Stimulated activated naive CD8-positive, alpha-beta T cell treated with anti-CD3 and anti-CD28 coated beads, Interleukin-15, Interleukin-2, amounts not matched to agents 100 U/mL and 50 U/mL, for 24 hours (primary cell): ENCODE measurements around the gene MYOG.

ENCODE experiments used
- ATAC-seq: fragments of 150-1000 bp; cut with Tn5 transposase; one replicate; pipeline ENCODE4 v1.10.0; 2021
- DNase-seq: peaks from one replicate; pipeline ENCODE4 v3.0.0; 2021

The MYOG gene

DNA sequence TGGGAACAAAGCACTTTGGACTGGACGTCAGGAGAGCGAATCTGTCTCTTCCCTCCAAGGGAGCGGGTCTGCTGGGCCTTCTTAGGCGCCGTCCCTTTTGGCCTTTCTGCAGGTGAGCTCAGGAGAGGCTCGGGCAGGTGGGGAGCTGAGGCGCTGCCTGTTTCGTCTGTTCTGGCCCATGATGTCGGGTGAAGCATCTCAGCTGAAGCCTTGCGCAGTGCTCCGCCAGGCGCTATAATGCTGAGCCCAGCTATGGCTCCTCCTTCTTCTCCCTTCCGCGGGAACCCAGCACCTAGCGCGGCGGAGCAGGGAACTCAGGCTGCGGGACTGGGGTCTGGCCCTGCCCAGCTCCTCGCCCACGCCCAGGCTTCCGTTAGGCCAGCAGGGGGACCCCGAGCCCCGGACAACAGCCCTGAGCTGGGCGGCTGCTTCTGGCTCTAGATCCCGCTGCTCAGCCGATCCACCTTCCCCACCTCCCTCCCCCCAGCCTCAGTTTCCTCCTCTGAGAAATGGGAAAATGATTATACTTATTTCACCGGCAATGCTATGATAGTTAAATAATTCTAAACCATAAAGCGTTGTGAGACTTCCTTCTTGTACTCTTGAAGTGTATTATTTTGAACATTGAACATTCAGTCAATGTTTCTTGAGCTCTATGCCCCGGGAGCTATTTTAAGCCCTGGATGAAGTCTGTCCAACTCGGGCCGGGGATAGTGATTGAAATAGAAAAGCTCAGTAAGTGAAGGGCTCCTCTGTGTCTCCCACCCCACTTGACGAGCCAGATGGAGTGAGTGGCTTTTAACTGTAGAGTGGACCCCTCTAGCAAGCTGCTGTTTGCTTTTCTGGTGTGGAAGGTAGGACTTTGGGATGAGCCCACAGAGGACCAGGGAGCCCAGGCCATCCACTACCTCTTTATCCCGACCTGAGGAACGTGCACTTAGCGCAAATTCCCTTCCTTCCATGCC is 32.1 kb upstream of the MYOG start:
- peak; percentile 64 for DNase-seq
- no peak for ATAC-seq

DNA sequence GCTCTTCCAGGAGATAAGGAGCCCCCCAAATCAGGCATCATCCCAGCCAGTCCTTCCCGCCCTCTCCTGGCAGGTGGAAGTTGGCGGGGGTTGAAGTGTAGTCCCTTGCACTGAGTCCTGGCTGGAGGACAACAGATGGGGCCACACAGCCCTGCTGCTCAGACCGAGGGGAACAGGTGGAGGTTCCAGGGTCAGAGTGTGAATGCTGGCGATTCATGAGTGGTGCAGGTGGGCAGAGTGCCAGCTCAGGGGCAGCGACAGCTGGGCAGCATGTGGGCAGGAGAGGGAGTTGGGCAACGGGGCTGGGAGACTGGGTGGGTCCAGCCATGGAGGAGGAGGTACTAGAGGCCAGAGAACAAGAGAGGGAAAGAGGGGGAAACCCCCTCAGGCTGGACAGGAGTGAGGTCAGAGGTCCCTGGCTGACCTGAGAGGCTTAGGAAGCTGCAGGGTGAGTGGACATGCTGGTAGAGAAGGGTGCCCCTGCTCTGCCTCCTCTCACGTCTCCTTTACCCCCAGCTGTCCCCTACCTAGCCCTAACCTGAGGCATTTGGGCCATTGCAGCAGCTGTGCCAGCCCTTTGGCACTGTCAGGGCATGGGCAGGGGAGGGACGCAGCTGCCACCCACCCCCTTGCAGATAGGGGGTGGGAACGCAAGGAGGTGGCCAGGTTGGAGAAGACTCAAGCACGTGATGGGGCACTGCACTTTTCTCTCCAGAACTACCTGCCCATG is 30.4 kb upstream of the MYOG start:
- no peak for ATAC-seq
- DNase-seq, result no peak

DNA sequence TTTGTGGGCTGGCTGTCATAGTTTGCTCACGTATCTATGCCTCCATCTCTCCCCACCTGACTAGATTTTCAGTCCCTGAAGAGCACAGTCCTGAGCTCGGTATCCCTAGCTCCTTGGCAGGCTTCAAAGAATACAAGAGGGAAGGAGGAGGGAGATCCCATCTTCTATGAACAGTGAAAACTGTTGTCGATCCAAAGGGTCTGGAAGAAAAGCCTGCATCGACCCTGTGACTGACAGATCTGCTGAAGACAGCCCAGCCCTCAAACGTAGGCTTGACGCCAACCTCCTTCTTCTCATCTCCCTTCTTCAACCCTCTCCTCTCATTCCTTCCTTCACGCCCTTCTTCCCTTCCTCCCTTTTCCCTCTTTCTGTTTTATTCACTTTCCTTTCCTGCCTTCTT is 28.4 kb upstream of the MYOG start:
- no peak for DNase-seq
- no peak for ATAC-seq

DNA sequence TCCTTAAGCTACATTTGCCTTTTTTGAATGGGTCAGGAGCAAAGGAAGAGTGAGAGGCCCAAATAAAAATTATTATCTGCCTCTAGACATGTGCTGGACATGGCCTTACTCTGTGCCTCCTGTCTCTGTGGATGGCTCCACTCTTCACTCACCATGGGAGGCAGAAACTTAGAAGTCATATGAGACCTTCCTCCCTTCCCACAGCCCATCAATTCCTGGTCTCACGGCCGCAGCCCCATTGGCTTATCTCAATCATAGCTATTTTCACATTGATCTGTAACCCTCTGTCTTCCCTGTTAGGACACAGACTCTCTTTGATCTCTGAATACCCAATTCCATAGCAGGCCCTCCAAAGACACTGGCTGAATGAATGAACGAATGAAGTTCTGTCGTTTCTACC is 27.5 kb upstream of the MYOG start:
- no peak for DNase-seq
- ATAC-seq, result no peak

DNA sequence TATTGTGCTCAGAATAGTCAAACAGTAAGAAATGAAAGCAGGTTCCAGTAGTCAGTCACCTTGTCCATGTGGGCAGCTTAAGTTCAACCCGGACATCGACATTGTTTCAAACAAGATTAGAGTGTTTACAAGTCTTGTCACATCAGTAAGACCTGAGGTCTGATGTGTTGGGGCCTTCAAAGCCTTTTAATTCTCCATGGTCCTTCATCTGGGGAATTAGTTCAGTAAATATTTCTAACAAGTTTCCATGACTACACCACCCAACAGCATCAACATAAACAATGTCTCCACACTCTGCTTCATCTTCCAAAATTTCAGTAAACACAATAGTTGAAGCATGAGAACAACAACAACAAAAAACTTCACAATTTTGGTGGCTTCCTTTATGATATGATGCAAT is 26.7 kb upstream of the MYOG start:
- DNase-seq, result no peak
- no peak for ATAC-seq

DNA sequence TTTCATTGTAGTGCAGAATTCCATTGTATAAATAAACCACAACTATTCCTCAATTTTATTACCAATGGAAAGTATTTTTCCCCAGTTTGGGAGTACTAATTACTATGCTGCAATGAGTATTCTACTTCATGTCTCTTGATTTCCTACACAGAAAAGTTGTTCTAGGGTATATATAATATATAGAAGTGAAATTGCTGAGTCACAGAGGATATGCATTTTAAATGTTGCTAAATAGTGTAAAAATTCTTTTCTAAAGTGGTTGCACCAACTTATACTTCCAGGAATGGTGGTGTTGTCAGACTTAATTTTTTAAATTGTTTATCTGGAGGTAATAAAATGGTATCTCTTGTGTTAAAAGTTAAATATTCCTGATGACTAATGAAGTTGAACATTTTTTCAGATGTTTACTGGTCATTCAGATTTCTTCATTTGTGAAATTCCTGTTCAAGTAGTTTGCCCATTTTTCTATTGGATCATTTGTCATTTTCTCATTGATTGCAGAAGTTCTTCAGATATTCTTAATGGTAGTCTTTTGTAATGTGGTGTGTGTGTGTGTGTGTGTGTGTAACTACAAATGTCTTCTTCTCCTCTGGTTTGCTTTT is 19.1 kb upstream of the MYOG start:
- DNase-seq (no peak), ATAC-seq (no peak)

DNA sequence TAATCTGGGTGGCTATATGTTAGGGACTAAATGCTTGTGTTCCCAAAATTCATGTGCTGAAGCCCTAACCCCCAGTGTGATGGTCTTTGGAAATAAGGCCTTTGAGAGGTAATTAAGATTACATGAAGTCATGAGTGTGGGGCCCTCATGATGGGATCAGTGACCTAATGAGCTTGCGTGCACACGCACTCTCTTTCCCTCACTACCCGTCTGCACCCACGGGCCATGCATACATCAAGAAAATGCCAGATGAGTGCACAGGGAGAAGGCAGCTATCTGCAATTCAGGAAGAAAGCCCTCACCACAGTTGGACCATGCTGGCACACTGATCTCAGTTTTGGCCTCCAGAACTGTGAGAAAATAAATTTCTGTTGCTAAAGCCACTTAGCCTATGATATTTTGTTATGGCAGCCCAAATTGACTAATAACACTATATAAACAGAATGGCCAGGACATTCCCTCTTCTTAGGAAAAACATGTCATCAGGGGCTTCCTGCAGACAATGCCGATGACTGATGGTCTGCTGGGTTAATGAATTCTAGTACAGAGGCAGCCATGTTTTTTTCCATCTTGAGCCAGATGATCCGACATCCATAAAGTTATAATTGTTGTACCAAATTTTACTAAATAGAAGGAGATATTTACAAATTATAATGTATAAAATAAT is 18.1 kb upstream of the MYOG start:
- ATAC-seq, result no peak
- DNase-seq, result no peak

DNA sequence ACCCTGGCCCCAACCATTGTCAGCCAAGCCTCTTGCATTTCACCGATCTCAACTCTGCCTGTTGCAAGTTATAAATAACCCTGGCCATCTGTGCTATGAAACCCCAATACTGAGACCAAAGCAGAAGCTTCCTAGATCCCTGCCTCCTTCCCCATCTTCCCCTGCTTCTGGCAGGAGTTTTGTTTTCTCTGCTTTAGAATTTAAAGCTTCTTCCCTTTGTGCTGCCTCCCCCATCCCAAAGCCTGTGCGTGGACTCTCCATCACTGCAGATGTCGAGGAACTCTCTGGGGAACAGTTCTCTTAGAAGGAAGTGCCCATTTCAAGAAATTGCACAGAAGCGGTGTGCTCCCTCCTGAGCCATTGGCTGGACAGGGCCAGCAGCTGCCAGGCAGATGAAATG is 17.4 kb upstream of the MYOG start:
- ATAC-seq (no peak), DNase-seq (no peak)

DNA sequence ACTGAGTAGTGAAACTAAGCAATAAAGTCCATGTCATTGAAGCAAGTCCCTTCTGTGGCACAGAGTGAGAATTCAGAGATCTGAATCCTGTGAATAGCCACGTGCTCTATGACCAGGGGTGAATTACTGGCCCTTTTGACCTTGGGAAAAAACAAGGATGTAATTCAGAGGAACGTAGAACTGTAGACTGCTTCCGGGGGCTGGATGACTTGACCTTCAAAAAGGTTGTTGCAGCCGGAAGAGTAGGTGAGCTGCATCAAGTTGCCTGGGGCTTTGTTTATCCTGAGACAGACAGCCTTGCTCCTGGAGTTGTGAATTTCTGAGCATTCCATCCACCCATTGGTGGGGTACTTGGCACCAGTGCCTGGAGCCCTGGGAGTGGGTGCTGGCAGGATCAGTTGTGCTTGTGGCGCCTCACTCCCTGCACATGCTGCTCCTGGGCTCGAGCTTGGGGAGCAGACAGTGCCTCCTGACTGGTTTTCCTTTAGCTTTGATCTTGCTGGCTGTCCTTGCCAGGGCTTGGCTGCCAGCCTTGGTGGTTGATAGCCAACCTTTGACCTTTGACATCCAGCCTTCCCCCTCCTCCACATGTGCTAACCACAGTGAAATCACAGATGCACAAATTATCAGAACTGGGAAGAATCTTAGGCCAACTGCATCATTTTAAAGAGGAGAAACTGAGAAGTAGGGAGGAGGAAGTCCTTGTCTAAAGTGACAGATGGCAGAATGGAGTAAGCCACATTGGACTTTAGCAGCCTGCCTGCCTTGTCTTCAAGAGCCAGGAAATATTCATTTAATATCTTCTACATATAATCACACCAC is 16.2 kb upstream of the MYOG start:
- DNase-seq (no peak), ATAC-seq (no peak)

DNA sequence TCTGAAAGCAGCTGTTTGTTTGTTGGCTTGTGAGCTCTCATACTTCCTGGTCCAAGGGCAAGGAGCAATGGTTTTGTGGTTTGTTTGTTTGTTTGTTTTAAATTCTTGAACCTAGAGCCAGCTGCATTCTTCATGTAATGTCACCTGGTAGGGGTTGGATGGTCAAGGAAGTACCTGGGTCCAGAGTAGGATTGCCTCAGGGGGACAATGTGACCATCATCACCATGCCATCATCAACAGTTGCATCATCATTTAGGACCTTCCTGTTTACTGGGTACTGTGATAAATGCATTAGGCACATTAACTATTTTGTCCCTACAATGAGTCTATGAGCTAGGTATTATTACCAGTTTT is 14.7 kb upstream of the MYOG start:
- ATAC-seq (no peak), DNase-seq (no peak)

DNA sequence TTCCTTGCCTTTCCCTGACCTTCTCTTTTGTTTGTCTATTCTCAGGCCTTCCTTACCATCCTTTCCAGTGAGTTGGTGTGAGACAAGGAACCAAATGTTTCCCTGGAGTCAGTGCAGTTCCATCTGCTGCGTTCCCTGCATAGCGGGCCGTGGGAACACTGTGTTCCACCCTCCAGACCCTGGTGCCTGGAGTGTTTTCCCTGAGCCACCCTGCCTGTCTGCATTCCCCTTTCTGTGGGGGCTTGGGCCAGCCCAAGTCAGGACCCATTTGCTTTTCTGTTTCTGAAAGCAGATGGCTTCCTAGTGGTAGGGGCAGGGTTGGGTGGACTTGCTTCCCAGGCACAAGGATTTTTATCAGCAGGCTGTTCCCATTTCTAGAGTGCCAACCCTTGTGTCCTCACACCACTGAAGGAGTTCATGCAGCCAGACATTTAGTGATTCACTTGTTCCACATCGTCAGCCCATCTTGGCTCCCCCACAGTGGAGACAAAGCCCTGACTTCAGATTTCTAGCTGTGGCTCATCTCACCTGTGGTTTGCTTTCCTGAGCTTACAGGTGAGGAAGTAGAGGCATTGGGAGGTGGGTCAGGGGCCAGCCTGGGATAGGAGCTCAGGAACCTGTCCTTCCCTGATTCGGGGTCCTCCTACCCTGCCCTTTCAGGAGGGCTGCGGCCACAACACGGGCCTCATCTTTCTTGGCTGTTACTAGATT is 14.1 kb upstream of the MYOG start:
- no peak for ATAC-seq
- no peak for DNase-seq

DNA sequence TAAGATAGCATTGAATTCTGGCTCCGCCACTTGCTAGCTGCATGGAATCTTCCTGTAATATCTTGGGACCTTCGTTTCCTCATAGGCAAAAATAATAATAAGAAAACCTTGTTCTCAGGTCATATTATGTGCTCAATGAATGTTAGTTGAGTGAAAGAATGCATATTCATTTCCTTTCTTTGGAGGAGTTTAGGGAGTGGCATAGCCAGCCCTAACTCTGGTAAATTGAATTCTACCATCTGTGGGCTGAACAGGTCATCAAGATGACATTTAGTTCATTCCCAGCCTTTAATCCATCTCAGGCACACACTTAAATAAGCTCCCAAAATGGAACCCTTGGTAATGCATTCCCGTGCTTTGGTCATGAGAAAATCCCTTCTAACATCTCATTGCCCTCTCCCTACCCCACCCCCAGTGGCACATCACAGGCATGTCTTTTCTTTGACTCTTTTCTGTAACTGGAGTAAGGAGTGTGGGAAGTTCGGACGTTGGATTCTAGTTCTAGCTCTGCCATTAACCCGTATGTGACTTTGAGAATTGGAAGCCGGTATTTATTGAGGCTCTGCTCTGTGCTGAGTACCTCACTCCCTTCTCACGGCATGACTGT is 13.2 kb upstream of the MYOG start:
- DNase-seq (no peak), ATAC-seq (no peak)

DNA sequence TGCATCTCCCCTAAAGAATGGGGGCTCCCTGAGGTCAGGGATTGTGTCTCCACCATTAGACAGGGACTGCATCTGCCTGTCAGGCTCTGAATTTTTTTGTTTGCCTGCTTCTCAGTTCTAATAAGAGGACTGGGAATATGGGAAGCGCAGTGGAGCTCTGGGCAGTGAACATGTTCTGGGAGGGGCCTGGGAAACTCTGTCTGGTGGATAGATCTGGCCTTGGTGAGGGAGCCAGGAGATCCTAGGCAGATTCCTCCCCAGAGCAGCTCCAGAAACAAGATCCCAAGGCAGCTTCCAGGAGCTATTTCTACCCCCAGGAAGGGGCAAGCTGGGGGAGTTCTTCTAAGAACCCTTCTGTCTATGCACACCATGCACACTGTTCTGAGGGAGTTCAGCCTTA is 12.6 kb upstream of the MYOG start:
- no peak for ATAC-seq
- DNase-seq, result no peak

DNA sequence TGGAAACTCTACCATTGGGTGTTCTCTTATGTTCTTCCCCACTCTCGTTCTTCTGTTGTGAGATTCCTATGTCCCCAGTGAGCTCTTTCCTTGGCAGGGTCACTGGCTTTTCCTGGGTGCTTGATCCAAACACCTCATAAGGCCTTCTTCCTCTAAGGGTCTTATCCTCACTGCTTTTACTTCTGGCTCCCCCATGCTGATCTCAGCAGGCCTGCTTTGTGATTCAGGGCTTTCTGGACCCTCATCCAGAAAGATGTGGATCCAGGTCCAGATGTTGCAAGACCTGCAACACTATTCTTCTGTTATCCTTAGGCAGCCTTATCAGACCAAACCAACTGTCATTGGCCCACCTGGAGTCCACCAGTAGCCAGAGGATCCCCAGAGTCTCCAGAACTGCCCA is 11.2 kb upstream of the MYOG start:
- ATAC-seq (no peak), DNase-seq (no peak)

DNA sequence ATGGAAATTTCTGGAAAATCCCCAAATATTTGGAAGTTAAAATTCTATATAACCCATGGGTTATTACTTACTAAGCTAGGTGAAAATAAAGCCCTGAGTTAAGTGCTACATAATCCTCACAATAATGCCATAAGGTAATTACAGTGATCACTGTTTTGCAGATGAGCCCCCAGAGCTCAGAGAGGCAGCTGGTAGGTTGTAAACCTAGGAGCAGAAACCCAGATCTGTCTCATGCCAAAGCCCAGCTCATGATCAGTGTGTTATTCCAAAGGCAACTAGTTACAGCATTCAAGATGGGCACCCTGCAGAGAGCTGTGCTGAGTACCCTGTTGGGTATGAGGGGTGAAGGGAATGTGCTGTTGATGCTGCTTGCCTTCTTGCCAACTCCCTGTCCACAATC is 10.8 kb upstream of the MYOG start:
- ATAC-seq (no peak), DNase-seq (no peak)

DNA sequence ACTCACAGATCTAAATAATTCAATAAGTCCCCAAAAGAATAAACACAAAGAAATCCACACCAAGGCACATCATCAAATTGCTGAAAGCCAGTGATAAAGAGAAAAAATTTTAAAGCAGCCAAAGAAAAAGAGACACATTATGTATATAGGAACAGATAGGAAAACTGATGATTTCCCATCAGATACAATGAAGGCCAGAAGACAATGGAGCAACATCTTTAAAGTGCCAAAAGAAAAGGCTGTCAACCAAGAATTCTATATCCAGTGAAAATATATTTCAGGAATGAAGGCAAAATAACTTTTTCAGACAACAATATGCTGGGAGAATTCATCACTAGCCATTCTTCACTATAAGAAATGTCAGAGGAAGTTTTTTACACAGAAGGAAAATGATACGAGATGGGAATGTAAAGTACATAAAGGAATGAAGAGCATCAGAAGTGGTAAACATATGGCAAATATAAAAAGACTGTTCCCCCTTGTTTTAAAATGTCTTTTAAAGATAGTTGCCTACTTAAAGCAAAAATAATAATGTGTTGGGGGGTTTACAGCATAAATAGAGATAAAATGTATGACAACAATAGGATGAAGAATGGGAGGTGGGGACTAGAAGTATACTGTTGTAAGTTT is 9.4 kb upstream of the MYOG start:
- DNase-seq, result no peak
- ATAC-seq, result no peak

DNA sequence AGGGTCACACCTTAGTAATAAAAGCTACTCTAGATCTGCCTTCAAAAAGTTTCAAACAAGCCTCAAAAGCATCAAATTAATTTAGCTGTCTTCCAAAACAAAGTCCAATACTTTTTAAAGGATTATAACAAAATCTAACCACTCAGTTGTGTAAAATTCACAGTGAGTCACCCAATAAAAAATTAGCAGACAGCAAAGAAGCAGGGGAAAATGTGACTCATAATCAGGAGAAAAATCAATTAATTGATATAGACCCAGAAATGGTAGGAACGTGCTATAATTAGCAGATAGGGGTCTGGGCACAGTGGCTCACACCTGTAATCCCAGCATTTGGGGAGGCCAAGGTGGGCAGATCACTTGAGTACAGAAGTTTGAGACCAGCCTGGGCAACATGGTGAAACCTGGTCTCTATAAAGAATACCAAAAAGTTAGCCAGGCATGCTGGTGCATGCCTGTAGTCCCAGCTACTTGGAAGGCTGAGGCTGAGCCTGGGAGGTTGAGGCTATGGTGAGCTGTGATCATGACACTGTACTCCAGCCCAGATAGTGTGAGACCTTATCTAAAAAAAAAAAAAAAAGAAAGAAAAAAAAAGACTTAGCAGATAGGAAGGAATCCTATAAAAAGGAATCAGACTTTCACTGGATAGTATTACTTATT is 8.1 kb upstream of the MYOG start:
- ATAC-seq (no peak), DNase-seq (no peak)

DNA sequence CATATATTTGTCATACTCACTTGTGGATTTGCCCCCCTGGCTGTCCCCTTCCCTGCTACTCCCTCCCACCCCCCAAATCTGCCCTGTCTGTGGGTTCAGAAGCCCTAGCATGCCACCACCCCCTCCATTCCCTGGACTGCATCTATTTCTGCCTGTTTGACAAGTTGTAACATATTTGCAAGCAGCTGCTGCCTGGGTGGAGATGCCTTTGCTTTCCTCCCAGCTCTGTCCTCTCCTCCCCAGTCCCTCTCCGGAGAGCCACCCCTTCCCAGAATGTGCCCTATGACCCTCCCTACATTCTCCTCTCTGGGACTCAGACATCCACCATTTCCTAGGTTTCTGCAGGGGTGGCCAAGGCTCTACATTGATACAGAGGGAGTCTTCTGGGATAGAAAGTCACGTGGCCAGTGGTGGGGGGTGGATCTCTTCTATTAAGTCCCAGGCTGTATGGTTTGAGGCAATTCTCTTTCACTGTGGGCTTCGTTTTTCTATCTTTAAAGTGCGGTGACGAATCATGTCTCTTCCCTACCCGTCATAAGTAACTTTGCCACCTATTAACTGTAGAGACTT is 6.0 kb upstream of the MYOG start:
- ATAC-seq (no peak), DNase-seq (no peak)

DNA sequence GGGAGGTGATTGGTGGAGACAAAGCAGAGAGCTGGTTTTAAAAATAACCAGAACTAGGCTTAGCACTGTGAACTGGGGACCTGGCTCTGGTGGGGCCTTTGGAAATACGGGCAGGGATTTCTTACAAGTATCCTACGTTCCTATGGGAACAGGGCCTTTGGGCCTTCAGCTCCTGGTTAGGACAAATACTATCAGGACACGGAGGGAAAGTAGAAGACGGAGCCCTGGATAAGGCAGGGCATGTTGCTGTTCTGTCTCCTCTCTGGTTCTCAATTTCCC is 5.3 kb upstream of the MYOG start:
- DNase-seq (no peak), ATAC-seq (no peak)
